ENCODE measurements around the gene ATP6V0E1. TPM values are rescaled to one million over a fixed set of nuclear protein-coding genes. Genes with fewer than 3 reads are reported as not detected.

The ATP6V0E1 gene
- 250 to 443 TPM (median 355 TPM) in 5 replicates for total RNA-seq (2022; extraction: Qiagen RNA extraction)

DNA sequence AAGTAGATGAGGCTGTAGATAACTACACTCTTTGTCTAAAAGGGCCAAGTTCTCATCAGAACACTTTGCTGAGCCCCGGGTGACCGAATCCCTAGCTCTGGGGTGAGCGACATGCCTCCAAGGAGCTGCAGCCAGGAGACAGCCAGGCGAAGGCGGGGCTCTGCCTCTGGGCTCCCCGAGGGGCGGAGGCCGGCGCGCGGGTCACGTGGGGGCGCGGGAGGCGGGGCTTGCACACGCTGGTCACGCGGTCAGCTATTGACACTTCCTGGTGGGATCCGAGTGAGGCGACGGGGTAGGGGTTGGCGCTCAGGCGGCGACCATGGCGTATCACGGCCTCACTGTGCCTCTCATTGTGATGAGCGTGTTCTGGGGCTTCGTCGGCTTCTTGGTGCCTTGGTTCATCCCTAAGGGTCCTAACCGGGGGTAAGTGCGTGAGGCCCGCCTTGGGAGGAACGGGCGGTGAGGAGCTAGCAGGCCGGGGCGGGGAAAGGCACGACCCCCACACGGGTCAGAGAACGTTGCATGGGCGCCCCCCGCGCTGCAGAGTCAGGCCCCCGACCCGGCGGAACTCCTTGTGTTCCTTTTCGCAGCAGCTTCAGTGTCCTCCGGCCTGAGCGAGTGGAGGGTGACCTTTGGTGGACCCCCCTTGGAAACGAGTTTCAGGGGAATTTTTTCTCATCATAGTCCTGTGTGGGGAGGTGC is at the start of gene ATP6V0E1:
ATP6V0E1 (plus strand) TSS at position 230 of the 702 bp plus-strand sequence; CDS start at position 320, 90 bp downstream.

DNA sequence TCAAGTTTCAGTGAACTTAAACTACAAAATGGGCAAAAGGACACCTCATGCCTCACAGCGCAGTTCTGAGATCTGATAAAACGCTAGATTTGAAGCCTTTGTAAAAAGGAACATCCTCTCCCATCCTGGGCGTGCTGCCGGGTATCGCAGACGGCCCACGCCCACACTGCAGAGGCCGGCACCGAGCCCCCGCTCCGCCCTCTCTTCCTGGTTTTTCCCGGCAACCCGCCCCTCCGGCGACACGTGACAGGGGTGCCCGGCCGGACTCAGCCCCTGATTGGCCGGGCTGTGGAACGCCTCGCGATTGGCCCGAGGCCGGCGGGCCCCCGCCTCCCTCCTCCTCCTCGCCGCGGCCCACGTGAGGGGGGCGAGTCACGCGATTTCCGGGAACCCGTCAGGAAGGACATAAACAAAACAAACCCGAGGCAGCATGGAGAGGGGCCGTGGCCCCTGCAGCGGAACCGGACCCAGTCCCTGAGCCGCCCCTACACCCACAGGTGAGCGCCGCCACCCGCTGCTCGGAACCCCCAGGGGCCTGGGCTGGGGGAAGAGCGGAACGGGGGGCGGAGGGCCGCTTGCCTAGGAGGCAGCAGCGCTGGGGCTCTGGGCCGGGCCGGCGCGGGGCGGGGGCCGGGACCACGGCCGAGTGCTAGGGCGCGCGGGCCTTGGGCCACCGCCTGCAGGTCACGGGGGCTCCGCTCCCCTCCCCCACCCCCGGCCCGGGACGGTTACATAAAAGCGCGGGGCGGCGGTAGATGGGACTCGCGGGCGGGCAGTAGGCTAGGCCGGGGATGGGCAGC is 72.6 kb downstream of the ATP6V0E1 start, which contains the start of gene CREBRF:
CREBRF (plus strand) TSS at position 370 of the 800 bp plus-strand sequence. CDS start 24,424 bp downstream, outside the sequence.

Other genes with a start within 250 kb of the ATP6V0E1 start
- 343 to 493 TPM (median 485 TPM) in 5 replicates for gene DUSP1, start 212.6 kb upstream of the ATP6V0E1 start, total RNA-seq (2022; extraction: Qiagen RNA extraction)
- gene ERGIC1, start 149.5 kb upstream of the ATP6V0E1 start, total RNA-seq (2022; extraction: Qiagen RNA extraction), result 265 to 331 TPM (median 320 TPM) in 5 replicates
- 120 to 128 TPM (median 125 TPM) in 5 replicates for gene RPL26L1, start 24.3 kb upstream of the ATP6V0E1 start, total RNA-seq (2022; extraction: Qiagen RNA extraction)
- gene CREBRF, start 72.6 kb downstream of the ATP6V0E1 start, total RNA-seq (2022; extraction: Qiagen RNA extraction), result 1.6 to 2.4 TPM (median 2.3 TPM) in 5 replicates
- 16.1 to 19.5 TPM (median 16.5 TPM) in 5 replicates for gene BNIP1, start 160.8 kb downstream of the ATP6V0E1 start, total RNA-seq (2022; extraction: Qiagen RNA extraction)

Measured in A549 treated with CORT108297 at 1 μM for 4 hours (cell line).